Thymus (tissue), 11 donors: ENCODE measurements around the gene LRIT2. TPM values are rescaled to one million over a fixed set of nuclear protein-coding genes. Genes with fewer than 3 reads are reported as not detected.

ENCODE experiments used
- DNase-seq, 9 donors: peaks; one replicate each; pipeline ENCODE4 v3.0.0-alpha.2; 2013; ENCODE audit warnings: low spot score in 9 of 9, low read depth in 6 of 9, missing footprints in 1 of 9
- H3K27ac ChIP-seq, 2 donors: one replicate each; pipeline ENCODE4 v1.5.1; 2013; ENCODE audit warnings: control low read depth in 1 of 2, low read depth in 1 of 2, low read length in 1 of 2, mild to moderate bottlenecking in 1 of 2, moderate library complexity in 1 of 2
- H3K27me3 ChIP-seq, 2 donors: one replicate each; pipeline ENCODE4 v1.5.1; 2013; ENCODE audit warnings: low read length in 1 of 2; ENCODE audit not compliant: control insufficient read depth in 2 of 2, insufficient read depth in 1 of 2
- H3K36me3 ChIP-seq, 2 donors: one replicate each; pipeline ENCODE4 v1.5.1; 2013; ENCODE audit warnings: low read length in 1 of 2, mild to moderate bottlenecking in 1 of 2, moderate library complexity in 1 of 2; ENCODE audit not compliant: control insufficient read depth in 2 of 2, insufficient read depth in 2 of 2
- H3K4me1 ChIP-seq, 2 donors: one replicate each; pipeline ENCODE4 v1.5.1; 2013; ENCODE audit warnings: low read length in 2 of 2; ENCODE audit not compliant: control insufficient read depth in 2 of 2, insufficient read depth in 2 of 2
- H3K4me3 ChIP-seq, 2 donors: one replicate each; pipeline ENCODE4 v1.5.1; 2013; ENCODE audit warnings: low read length in 2 of 2, control low read depth in 1 of 2, mild to moderate bottlenecking in 1 of 2
- H3K9me3 ChIP-seq, 2 donors: one replicate each; pipeline ENCODE4 v1.5.1; 2013; ENCODE audit warnings: low read length in 1 of 2, mild to moderate bottlenecking in 1 of 2; ENCODE audit not compliant: control insufficient read depth in 2 of 2, insufficient read depth in 1 of 2
- WGBS: extraction: QIAGEN DNeasy Blood & Tissue Kit; methylation state at CpG from one replicate; pipeline ENCODE4 v1.1.7; 2013; 5-methylcytosine and 5-hydroxymethylcytosine counted together
- polyA plus RNA-seq: library from polyadenylated mRNA; stranded (reverse); fragments of 200-250 nt; gene quantifications from one replicate; pipeline ENCODE4 v1.2.3, GENCODE V29; 2013
- total RNA-seq: library from RNA; stranded (reverse); fragments of 120-200 nt; gene quantifications from one replicate; pipeline ENCODE4 v1.2.4, GENCODE V29; 2013
- donor health status: healthy.

LRIT2 gene
- total and polyA plus RNA-seq, 2 donors = not detected

DNA sequence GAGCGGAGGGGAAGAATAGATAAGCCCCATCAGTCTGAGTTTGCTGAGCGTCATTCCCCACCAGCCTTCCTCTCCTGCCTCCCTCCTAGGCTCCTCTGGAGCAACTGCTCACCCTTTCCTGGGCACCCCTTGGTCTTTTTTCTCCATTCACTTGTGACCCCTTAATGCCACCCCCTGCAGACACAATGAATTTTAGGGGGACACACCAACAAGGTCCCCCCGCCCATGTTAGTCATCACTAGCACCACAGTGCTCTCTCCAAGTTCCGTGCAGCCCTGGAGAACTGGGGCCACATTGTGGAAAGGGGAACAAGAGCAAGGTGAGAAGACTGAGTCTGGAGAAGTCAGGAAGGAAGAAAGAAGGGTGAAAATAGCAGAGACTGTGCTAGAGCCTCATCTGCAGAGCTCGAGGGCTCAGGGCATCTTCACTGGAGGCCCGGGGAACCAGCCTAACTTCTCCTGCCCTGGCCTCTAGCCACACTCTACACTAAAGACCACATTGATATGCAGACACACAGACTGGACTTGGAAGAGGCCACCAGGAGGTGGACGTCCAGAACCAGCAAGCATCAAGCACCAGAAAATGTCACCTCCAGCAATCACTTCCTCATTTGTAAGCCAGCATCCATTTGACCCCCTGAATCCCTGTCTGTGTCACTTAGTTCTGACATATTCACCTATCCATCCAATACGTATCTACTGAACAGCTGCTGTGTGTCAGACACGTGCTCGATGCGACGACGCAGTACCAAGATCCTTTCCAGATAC is 37.0 kb upstream of the LRIT2 start:
- Histone ChIP-seq H3K9me3 (no peaks in the 10 kb centered on the region), H3K4me1 (no peaks in the 10 kb centered on the region), H3K27me3 (peaks cover 0 to 13% of the 10 kb centered on the region in 2 donors), H3K4me3 (no peak overlapping the region), H3K36me3 (no peaks in the 10 kb centered on the region), H3K27ac (no peak overlapping the region)
- DNase-seq = no peak
- 88% methylated on average over 13 of the region's 13 CpGs for WGBS

DNA sequence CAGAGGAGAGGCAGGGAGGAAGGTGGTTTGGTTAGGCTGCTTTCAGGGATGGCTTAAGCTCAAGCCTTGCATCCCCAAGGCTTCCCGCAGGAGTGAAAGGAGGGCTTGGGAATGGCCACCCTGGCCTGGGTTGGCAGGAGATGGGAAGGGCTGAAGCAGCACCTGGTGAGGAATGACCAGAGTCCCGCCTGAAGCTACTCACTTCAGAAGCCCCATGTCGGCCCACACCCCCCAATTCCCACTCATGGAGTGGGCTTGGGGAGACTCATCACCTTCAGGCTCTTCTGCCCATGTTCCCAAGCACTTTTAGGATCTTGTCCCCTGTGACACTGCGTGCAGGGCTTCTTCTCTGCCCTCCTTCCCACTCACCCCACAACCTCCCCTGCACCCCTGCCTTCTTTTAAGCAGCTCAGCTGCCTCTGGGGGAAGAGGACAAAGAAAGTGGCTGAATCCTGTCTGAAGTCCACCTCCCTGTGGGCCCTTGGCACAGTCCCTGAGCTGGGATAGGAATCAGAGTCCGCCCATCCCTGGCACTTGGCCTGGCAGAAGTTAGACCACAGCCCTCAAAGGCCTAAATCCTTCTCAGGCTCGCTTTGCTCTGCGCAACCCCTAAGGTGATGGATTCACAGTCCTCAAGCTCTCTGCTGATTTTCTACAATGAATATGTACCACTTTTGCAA is 36.0 kb upstream of the LRIT2 start:
- no peak overlapping the region for H3K27ac ChIP-seq
- peaks cover 0 to 21% of the 10 kb centered on the region in 2 donors for H3K27me3 ChIP-seq
- H3K4me3 ChIP-seq = no peak overlapping the region
- WGBS = 96% methylated on average over 7 of the region's 7 CpGs
- no peaks in the 10 kb centered on the region for H3K4me1 ChIP-seq
- no peak for DNase-seq
- H3K36me3 ChIP-seq = no peaks in the 10 kb centered on the region
- H3K9me3 ChIP-seq = no peaks in the 10 kb centered on the region

DNA sequence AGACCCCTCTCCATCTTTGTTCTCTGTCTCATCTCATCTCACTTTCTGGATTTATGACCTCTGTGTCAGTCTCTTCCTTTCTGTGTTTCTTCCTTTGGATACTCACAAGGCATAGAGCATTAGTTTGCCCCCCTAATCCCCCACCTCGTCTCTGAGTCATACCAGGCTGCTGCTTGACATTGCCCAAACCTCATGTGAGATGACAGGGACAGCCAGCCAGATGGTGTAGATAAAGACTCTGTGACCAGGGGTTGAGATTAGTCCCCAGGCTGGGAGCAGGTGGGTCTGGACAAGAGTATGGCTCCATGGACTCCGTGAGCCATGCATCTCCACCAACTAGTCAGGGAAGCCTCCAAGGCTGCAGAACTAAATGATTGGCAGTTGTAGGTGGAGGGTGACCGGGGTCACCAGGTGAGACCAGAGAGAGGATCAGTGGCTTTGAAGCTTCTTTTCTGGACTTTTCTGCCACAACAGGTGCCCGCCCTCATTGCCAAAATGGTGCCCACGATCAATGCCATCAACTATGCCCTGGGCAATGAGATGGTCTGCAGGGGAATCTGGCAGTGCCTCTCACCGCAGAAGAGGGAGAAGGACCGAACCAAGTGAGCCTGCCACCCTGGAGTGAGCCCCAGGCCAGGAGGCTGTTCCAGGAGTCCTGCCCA is 32.8 kb upstream of the LRIT2 start:
- Histone ChIP-seq H3K9me3 (no peaks in the 10 kb centered on the region), H3K27me3 (peaks cover 0 to 13% of the 10 kb centered on the region in 2 donors), H3K4me3 (no peak overlapping the region), H3K36me3 (no peaks in the 10 kb centered on the region), H3K27ac (no peak overlapping the region), H3K4me1 (no peaks in the 10 kb centered on the region)
- 94% methylated on average over 7 of the region's 7 CpGs for whole genome bisulfite sequencing
- no peak for DNase-seq

DNA sequence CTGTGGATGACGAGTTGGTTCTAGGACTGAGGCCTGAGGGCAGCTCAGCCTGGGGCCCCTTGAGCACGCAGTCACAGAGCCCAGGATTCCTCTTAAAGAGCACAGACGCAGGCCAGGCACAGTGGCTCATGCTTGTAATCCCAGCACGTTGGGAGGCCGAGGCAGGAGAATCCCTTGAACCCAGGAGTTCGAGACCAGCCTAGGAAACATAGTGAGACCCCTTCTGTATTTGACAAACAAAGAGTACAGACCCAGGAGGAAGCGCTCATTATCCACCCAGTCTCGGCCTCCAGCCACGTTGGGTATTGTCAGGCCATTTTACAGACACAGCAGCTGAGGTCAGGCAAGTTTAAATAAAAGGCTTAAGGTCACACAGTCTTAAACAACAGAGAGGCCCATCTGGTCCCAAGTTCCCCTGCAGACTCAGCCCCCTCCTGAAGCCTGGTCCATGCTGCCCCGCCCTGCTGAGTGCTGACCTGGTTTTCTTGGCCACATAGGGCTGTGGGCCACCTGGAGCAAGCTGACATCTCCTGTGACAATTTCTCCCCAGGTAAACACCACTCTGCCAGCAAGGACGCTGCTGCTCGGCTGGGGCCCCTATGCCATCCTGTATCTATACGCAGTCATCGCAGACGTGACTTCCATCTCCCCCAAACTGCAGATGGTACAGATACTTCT is 32.1 kb upstream of the LRIT2 start:
- Histone ChIP-seq H3K4me1 (no peaks in the 10 kb centered on the region), H3K27ac (no peak overlapping the region), H3K27me3 (peaks cover 0 to 13% of the 10 kb centered on the region in 2 donors), H3K36me3 (no peaks in the 10 kb centered on the region), H3K9me3 (no peaks in the 10 kb centered on the region), H3K4me3 (no peak overlapping the region)
- 85% methylated on average over 15 of the region's 15 CpGs for WGBS
- DNase-seq = no peak

GRCh38 chr10:84256510-84257342 is 31.4 kb upstream of the LRIT2 start:
- Histone ChIP-seq H3K9me3 (no peaks in the 10 kb centered on the region), H3K27me3 (peaks cover 0 to 13% of the 10 kb centered on the region in 2 donors), H3K4me1 (no peaks in the 10 kb centered on the region), H3K36me3 (no peaks in the 10 kb centered on the region), H3K4me3 (no peak overlapping the region), H3K27ac (no peak overlapping the region)
- WGBS = 43% methylated on average over 35 of the region's 35 CpGs
- DNase-seq = peak in 5 of 9 donors; percentile 13 to 48 (median 26)

- no peak for DNase-seq
- Histone ChIP-seq H3K27me3 (peaks cover 0 to 13% of the 10 kb centered on the region in 2 donors), H3K4me3 (no peak overlapping the region), H3K4me1 (no peaks in the 10 kb centered on the region), H3K9me3 (no peaks in the 10 kb centered on the region), H3K36me3 (no peaks in the 10 kb centered on the region), H3K27ac (no peak overlapping the region)
- 71% methylated on average over 10 of the region's 10 CpGs for WGBS
These were observed 29.5 kb upstream of the LRIT2 start for GRCh38 chr10:84254552-84255478.

- Histone ChIP-seq H3K27ac (no peak overlapping the region), H3K4me1 (no peaks in the 10 kb centered on the region), H3K9me3 (no peaks in the 10 kb centered on the region), H3K27me3 (no peaks in the 10 kb centered on the region), H3K4me3 (no peak overlapping the region), H3K36me3 (no peaks in the 10 kb centered on the region)
- DNase-seq = no peak
- 87% methylated on average over 12 of the region's 12 CpGs for WGBS
These were observed 23.4 kb upstream of the LRIT2 start for GRCh38 chr10:84248794-84249193.

DNA sequence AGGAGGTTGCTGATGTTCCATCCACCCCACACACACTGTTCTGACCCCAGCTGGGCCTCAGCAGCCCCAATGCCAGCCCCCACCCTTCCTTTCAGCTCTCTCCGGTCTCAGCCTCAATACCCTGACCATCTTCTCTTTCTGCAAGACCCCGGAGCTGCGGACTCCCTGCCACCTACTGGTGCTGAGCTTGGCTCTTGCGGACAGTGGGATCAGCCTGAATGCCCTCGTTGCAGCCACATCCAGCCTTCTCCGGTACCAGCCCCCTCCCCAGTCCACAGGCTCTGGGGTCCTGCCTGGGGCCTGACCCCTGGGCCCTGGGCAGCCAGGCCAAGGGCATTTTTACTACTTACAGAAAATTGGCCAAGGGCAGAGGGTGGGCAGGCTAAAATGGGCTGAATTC is 22.2 kb upstream of the LRIT2 start:
- Histone ChIP-seq H3K36me3 (no peaks in the 10 kb centered on the region), H3K4me3 (no peak overlapping the region), H3K27ac (no peak overlapping the region), H3K9me3 (no peaks in the 10 kb centered on the region), H3K4me1 (no peaks in the 10 kb centered on the region), H3K27me3 (no peaks in the 10 kb centered on the region)
- WGBS = 89% methylated on average over 6 of the region's 6 CpGs
- no peak for DNase-seq
